Left lung (tissue), 14 donors: Measurements from ENCODE around the gene IFI44. TPM values are rescaled to one million over a fixed set of nuclear protein-coding genes. Genes with fewer than 3 reads are reported as not detected.
A peak's percentile ranks its signal among the peaks of the same experiment; 100 is the strongest.

Experiments
- ATAC-seq: fragments of 200-7000 bp; cut with Tn5 transposase; one replicate; pipeline ENCODE4 v1.9.1; 2020; ENCODE audit warnings: moderate library complexity
- DNase-seq, 4 donors: peaks; one replicate each; pipeline ENCODE4 v3.0.0-alpha.2; 2013 to 2020
- H3K27ac ChIP-seq, 2 donors: fragments of 200-600 bp; sonication (generic) in 1 of 2; one replicate each; pipeline versions ENCODE4 v1.5.0 to v1.8.0; 2020 to 2021
- H3K27me3 ChIP-seq, 2 donors: fragments of 200-600 bp; sonication (generic) in 1 of 2; one replicate each; pipeline versions ENCODE4 v1.5.0 to v1.8.0; 2020 to 2021
- H3K36me3 ChIP-seq, 2 donors: fragments of 200-600 bp; sonication (generic) in 1 of 2; one replicate each; pipeline versions ENCODE4 v1.5.0 to v1.8.0; 2020 to 2021
- H3K4me1 ChIP-seq, 2 donors: fragments of 200-600 bp; one replicate each; pipeline ENCODE4 v1.8.0; 2021
- H3K4me3 ChIP-seq, 2 donors: fragments of 200-600 bp; sonication (generic) in 1 of 2; one replicate each; pipeline versions ENCODE4 v1.5.0 to v1.8.0; 2020 to 2021; ENCODE audit warnings: mild to moderate bottlenecking in 1 of 2
- H3K9me3 ChIP-seq, 2 donors: fragments of 200-600 bp; sonication (generic) in 1 of 2; one replicate each; pipeline versions ENCODE4 v1.5.0 to v1.8.0; 2020 to 2021
- CTCF ChIP-seq, 2 donors: fragments of 200-600 bp; sonication (generic) in 1 of 2; IDR thresholded peaks; one replicate each; pipeline versions ENCODE4 v1.5.0 to v1.8.0; 2021; ENCODE audit warnings: antibody characterized with exemption in 2 of 2
- intact Hi-C, 2 donors: fragments of 100-400 bp; cut with DNase I; formaldehyde crosslinking; loops; one replicate each; pipeline versions ENCODE4 v1.11.2 to v1.14.2; 2022
- long read RNA-seq, 12 donors: library from polyadenylated mRNA in 2 of 12; unstranded in 2 of 12; transcript quantifications; one replicate each; pipeline ENCODE4 v2.0.0 and lab custom pipeline, GENCODE V29; 2019 to 2026
- polyA plus RNA-seq, 6 donors: library from polyadenylated mRNA; unstranded; fragments of 120-200 nt; gene quantifications; one replicate each; pipeline ENCODE4 v1.2.1, GENCODE V29; 2013; ENCODE audit not compliant: insufficient read length in 6 of 6
- total RNA-seq, 2 donors: library from RNA; stranded (reverse); fragmentation: NEBNext Ultra II Directional; extraction: Animal tissue kit (Norgen Biotek cat#: 25700); gene quantifications; one replicate each; pipeline ENCODE4 v1.2.1, GENCODE V29; 2021
- donor health status: DM: no; HTN: yes; CAD: no.
- donor health status: DM: no; HTN: no; CAD: no.

IFI44 gene
- 10 to 100 TPM; 40.8 to 58.4 TPM for total RNA-seq
- 10 to 100 TPM; 44.8 to 77.8 (median 53.7) TPM for polyA plus RNA-seq
- long read RNA-seq, donor 1, partial matches to known transcripts: 23 of 33 reads
- long read RNA-seq, donor 1, other reads (novel, unspliced or antisense): 0 of 33 reads
- long read RNA-seq, donor 2, transcript IFI44-201 (9 exons, 1,687 nt): major isoform, 5 of 10 reads
- long read RNA-seq, donor 2, partial matches to known transcripts: 0 of 10 reads
- long read RNA-seq, donor 2, other reads (novel, unspliced or antisense): 0 of 10 reads
- long read RNA-seq, donor 3, partial matches to known transcripts: 0 of 6 reads
- long read RNA-seq, donor 3, other reads (novel, unspliced or antisense): 0 of 6 reads
- long read RNA-seq, donor 4, partial matches to known transcripts: 1 of 17 reads
- long read RNA-seq, donor 4, other reads (novel, unspliced or antisense): 8 of 17 reads
- long read RNA-seq, donor 5, partial matches to known transcripts: 0 of 6 reads
- long read RNA-seq, donor 5, other reads (novel, unspliced or antisense): 0 of 6 reads
- long read RNA-seq, donor 6, partial matches to known transcripts: 0 of 10 reads
- long read RNA-seq, donor 6, other reads (novel, unspliced or antisense): 0 of 10 reads
- long read RNA-seq, donor 7, partial matches to known transcripts: 0 of 4 reads
- long read RNA-seq, donor 7, other reads (novel, unspliced or antisense): 0 of 4 reads
- long read RNA-seq, donor 8, partial matches to known transcripts: 0 of 3 reads
- long read RNA-seq, donor 8, other reads (novel, unspliced or antisense): 0 of 3 reads
- long read RNA-seq, donor 9: 0 reads
- long read RNA-seq, donor 10, partial matches to known transcripts: 0 of 5 reads
- long read RNA-seq, donor 10, other reads (novel, unspliced or antisense): 2 of 5 reads
- long read RNA-seq, donor 11, partial matches to known transcripts: 6 of 10 reads
- long read RNA-seq, donor 11, other reads (novel, unspliced or antisense): 0 of 10 reads
- long read RNA-seq, donor 12, partial matches to known transcripts: 16 of 23 reads
- long read RNA-seq, donor 12, other reads (novel, unspliced or antisense): 0 of 23 reads

GRCh38 chr1:78649628-78650027 lies at the start of gene IFI44:
IFI44 (plus strand) TSS chr1:78649831; CDS start chr1:78650196, 365 bp downstream.
- peaks cover 6 to 62% of the 10 kb centered on the region in 2 donors for H3K4me1 ChIP-seq
- peak within 1 kb of the TSS; percentile 26 to 42 for H3K4me3 ChIP-seq
- peak within 1 kb of the TSS; percentile 76 to 79 for H3K27ac ChIP-seq
- ATAC-seq (peak; percentile 96), DNase-seq (peak in 3 of 4 donors; percentile 75 to 92 (median 80))
- no peak for TF ChIP-seq CTCF (IDR thresholded peaks at IDR 0.05)
- peaks cover 0 to 1% of the 10 kb centered on the region in 2 donors for H3K36me3 ChIP-seq
- H3K9me3 ChIP-seq: peaks cover 0 to 15% of the 10 kb centered on the region in 2 donors
- intact Hi-C loops: no loop called here
- no peaks in the 10 kb centered on the region for H3K27me3 ChIP-seq

- no peak for TF ChIP-seq CTCF (IDR thresholded peaks at IDR 0.05)
- intact Hi-C loops: no loop called here
Measured at GRCh38 chr1:78601068-78601467, 48.6 kb upstream of the IFI44 start.

GRCh38 chr1:78603206-78603605 lies 46.4 kb upstream of the IFI44 start:
- no peaks in the 10 kb centered on the region for H3K9me3 ChIP-seq
- no peak for TF ChIP-seq CTCF (IDR thresholded peaks at IDR 0.05)
- DNase-seq (no peak), ATAC-seq (no peak)
- H3K4me1 ChIP-seq: no peaks in the 10 kb centered on the region
- no peak overlapping the region for H3K4me3 ChIP-seq
- H3K27me3 ChIP-seq: no peaks in the 10 kb centered on the region
- intact Hi-C loops: no loop called here
- no peak overlapping the region for H3K27ac ChIP-seq
- no peaks in the 10 kb centered on the region for H3K36me3 ChIP-seq

More at GRCh38 chr1:78601068-78601467, 48.6 kb upstream of the IFI44 start:
- no peaks in the 10 kb centered on the region for H3K36me3 ChIP-seq
- H3K4me1 ChIP-seq: no peaks in the 10 kb centered on the region
- no peak overlapping the region for H3K4me3 ChIP-seq
- H3K9me3 ChIP-seq: no peaks in the 10 kb centered on the region
- no peak for ATAC-seq
- DNase-seq: no peak
- H3K27ac ChIP-seq: no peak overlapping the region
- H3K27me3 ChIP-seq: no peaks in the 10 kb centered on the region

- H3K27ac ChIP-seq: no peak overlapping the region
- H3K36me3 ChIP-seq: no peaks in the 10 kb centered on the region
- no peaks in the 10 kb centered on the region for H3K27me3 ChIP-seq
- no peak for TF ChIP-seq CTCF (IDR thresholded peaks at IDR 0.05)
- H3K4me3 ChIP-seq: no peak overlapping the region
- no peaks in the 10 kb centered on the region for H3K9me3 ChIP-seq
- intact Hi-C loops: loop anchor here in 1 of 2 donors (5.0 kb wide), 1 partner anchor 457 kb away; no protein-coding TSS in a partner anchor
- no peaks in the 10 kb centered on the region for H3K4me1 ChIP-seq
- ATAC-seq: no peak
- DNase-seq: no peak
Measured at GRCh38 chr1:78604643-78605042, 45.0 kb upstream of the IFI44 start.
